GM23248 (cell line): ENCODE measurements around the gene CES4A. TPM values are rescaled to one million over a fixed set of nuclear protein-coding genes. Genes with fewer than 3 reads are reported as not detected.
"Not testable (repeated sequence)": the region's sequence is repeated elsewhere in the genome, so short reads cannot be mapped to it uniquely, and the experiment has no call there.

ENCODE experiments used
- DNase-seq: peaks from one replicate; pipeline ENCODE4 v3.0.0-alpha.2; 2015
- H2AFZ ChIP-seq: fragments of 200-600 bp; sonication (generic); 2 replicates; pipeline ENCODE4 v1.6.1; 2016; ENCODE audit warnings: antibody characterized with exemption
- H3F3A ChIP-seq: fragments of 200-600 bp; sonication (generic); 2 replicates; pipeline ENCODE4 v1.6.1; 2016; ENCODE audit warnings: mild to moderate bottlenecking, antibody characterized with exemption, mixed run types; ENCODE audit not compliant: insufficient read depth
- H3K27ac ChIP-seq: fragments of 200-600 bp; sonication (generic); 2 replicates; pipeline ENCODE4 v1.5.1; 2016; ENCODE audit warnings: mild to moderate bottlenecking
- H3K27me3 ChIP-seq: fragments of 200-600 bp; sonication (generic); replicated peaks from 2 replicates; pipeline ENCODE4 v1.6.1; 2016; ENCODE audit warnings: mild to moderate bottlenecking; ENCODE audit not compliant: insufficient read depth
- H3K36me3 ChIP-seq: fragments of 200-600 bp; sonication (generic); 2 replicates; pipeline ENCODE4 v1.6.1; 2016; ENCODE audit warnings: low read depth, mild to moderate bottlenecking
- H3K4me1 ChIP-seq: fragments of 200-600 bp; sonication (generic); 2 replicates; pipeline ENCODE4 v1.6.1; 2016; ENCODE audit warnings: mild to moderate bottlenecking; ENCODE audit not compliant: insufficient read depth
- H3K4me2 ChIP-seq: fragments of 200-600 bp; sonication (generic); one replicate; pipeline ENCODE4 v1.6.1; 2016; ENCODE audit warnings: mild to moderate bottlenecking; ENCODE audit not compliant: unreplicated experiment
- H3K4me3 ChIP-seq: fragments of 200-600 bp; sonication (generic); 2 replicates; pipeline ENCODE4 v1.5.1; 2016; ENCODE audit warnings: mild to moderate bottlenecking
- H3K79me2 ChIP-seq: fragments of 200-600 bp; sonication (generic); 2 replicates; pipeline ENCODE4 v1.6.1; 2016; ENCODE audit warnings: mild to moderate bottlenecking; ENCODE audit not compliant: insufficient read depth
- H3K9ac ChIP-seq: fragments of 200-600 bp; sonication (generic); 2 replicates; pipeline ENCODE4 v1.6.1; 2016; ENCODE audit warnings: mild to moderate bottlenecking
- H3K9me2 ChIP-seq: fragments of 200-600 bp; sonication (generic); 2 replicates; pipeline ENCODE4 v1.6.1; 2016; ENCODE audit warnings: mixed run types, mild to moderate bottlenecking, moderate library complexity; ENCODE audit not compliant: insufficient read depth
- H3K9me3 ChIP-seq: fragments of 200-600 bp; sonication (generic); one replicate; pipeline ENCODE4 v1.6.1; 2017; ENCODE audit warnings: low read depth
- H4K20me1 ChIP-seq: fragments of 200-600 bp; sonication (generic); 2 replicates; pipeline ENCODE4 v1.6.0; 2016; ENCODE audit not compliant: insufficient read depth
- EZH2 ChIP-seq: fragments of 200-600 bp; sonication (generic); IDR thresholded peaks from 2 replicates; pipeline ENCODE4 v1.6.1; 2018; ENCODE audit warnings: antibody characterized with exemption, mild to moderate bottlenecking; ENCODE audit not compliant: insufficient read depth, poor library complexity, severe bottlenecking
- EZH2phosphoT487 ChIP-seq: fragments of 200-600 bp; sonication (generic); IDR thresholded peaks from 2 replicates; pipeline ENCODE4 v1.6.1; 2018; ENCODE audit warnings: antibody characterized with exemption, moderate library complexity, mild to moderate bottlenecking, low read depth; ENCODE audit not compliant: insufficient read depth
- WGBS, 2 experiments: methylation state at CpG; one replicate each; pipeline ENCODE4 v1.1.6; 2015 to 2017; ENCODE audit warnings: low lambda C conversion rate in 2 of 2, low coverage in 1 of 2; ENCODE audit errors: missing lambda C conversion rate in 2 of 2; 5-methylcytosine and 5-hydroxymethylcytosine counted together
- in situ Hi-C: fragments of 300-500 bp; cut with MboI; formaldehyde crosslinking; loops from 2 replicates; pipeline ENCODE4 v1.15.0; 2020
- polyA plus RNA-seq: library from polyadenylated mRNA; unstranded; fragments of >200 nt; fragmentation: Nextera tagmentation; extraction: Ambion mirVana; gene quantifications from 2 replicates; pipeline ENCODE4 v1.2.1, GENCODE V29; 2016
- total RNA-seq: library from RNA; depleted of rRNA; stranded (reverse); fragments of >200 nt; shearing (Covaris generic); gene quantifications from 2 replicates; pipeline ENCODE4 v1.2.3, GENCODE V29; 2014

CES4A gene
- total and polyA plus RNA-seq, 2 experiments from 2014 or later = 4.5 to 5.0 TPM

DNA sequence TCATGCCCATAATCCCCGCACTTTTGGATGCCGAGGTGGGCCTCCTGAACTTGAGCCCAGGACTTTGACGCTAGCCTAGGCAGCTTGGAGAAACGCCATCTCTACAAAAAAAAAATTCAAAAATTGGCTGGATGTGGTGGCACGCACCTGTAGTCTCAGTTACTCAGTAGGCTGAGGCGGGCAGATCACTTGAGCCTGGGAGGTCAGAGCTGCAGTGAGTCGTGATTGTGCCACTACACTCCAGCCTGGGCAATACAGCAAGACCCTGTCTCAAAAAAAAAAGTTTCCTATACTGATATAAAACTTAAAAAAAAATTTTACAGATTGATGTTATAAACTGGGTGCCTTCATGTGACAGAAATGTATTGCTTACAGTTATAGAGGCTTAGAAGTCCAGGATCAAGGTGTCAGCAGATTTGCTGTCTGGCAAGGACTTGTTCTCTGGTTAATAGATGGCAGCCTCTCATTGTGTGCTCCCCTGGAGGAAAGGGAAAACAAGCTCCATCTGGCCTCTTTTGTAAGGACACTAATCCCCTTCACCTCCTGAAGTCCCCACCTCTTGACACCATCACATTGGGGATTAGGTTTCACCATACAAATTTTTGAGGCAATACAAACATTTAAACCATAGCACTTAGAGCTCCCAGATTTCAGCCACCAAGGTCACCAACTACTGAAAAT is 35.8 kb upstream of the CES4A start:
- TF ChIP-seq EZH2phosphoT487 = no peak
- TF ChIP-seq EZH2 = no peak
- H3K4me2 ChIP-seq = no peak overlapping the region
- no peaks in the 10 kb centered on the region; the same call in none of the 2 replicates for H3K27me3 ChIP-seq
- H3K9me2 ChIP-seq = no peaks in the 10 kb centered on the region
- 74 to 77% methylated on average over 7 of the region's 7 CpGs for WGBS, 2 experiments
- H3K4me1 ChIP-seq = peaks cover 1% of the 10 kb centered on the region; the same call in 1 of the 2 replicates
- DNase-seq = no peak
- H2AFZ ChIP-seq = no peak overlapping the region
- no peak overlapping the region for H3K4me3 ChIP-seq
- H3K79me2 ChIP-seq = no peaks in the 10 kb centered on the region
- no peaks in the 10 kb centered on the region for H3K9me3 ChIP-seq
- no peak overlapping the region for H3K9ac ChIP-seq
- in situ Hi-C loops = loop anchor here (25.0 kb wide), 1 partner anchor 210 kb away; the partner anchor contains the start of genes B3GNT9, FBXL8, HSF4 and NOL3
- H3F3A ChIP-seq = no peaks in the 10 kb centered on the region
- no peaks in the 10 kb centered on the region for H3K36me3 ChIP-seq
- H4K20me1 ChIP-seq = no peaks in the 10 kb centered on the region
- no peak overlapping the region for H3K27ac ChIP-seq

DNA sequence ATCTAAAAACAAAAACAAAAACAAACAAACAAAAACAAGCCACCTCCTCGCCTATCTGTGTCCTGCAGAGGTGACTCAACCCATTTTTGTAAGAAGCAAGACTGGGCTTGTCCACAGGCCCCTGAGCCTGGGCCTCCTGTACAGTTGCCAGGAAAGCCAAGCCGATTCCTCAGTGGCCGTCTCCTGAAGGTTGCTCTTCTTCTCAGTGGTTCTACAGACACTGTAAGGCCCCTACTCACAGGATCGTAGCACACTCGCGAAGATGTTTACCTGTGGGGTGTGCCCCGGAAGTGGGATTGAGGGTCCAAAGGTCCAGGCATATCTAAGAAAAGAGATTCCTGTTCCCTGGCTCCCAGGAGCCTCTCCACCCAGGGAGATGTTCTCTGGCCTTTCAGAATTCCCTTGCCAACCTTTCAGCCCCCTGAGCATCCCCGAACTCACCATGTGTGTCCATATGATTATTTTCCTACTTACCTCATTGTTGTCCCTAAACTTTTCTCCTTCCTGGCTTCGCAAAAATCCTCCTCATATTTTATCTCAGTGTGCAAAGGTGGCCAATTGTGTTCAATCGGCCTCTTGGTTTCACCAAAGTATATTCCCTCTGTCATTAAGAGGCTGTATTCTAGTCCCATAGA is 34.8 kb upstream of the CES4A start:
- Histone ChIP-seq H3K27me3 (no peaks in the 10 kb centered on the region; the same call in none of the 2 replicates), H3K36me3 (no peaks in the 10 kb centered on the region), H3K27ac (no peak overlapping the region), H3K4me3 (no peak overlapping the region), H3K79me2 (no peaks in the 10 kb centered on the region), H3F3A (no peaks in the 10 kb centered on the region), H3K4me1 (no peaks in the 10 kb centered on the region), H3K9me3 (no peaks in the 10 kb centered on the region), H3K9me2 (no peaks in the 10 kb centered on the region), H3K9ac (no peak overlapping the region), H2AFZ (no peak overlapping the region; the same call in 1 of the 2 replicates), H3K4me2 (no peak overlapping the region), H4K20me1 (no peaks in the 10 kb centered on the region)
- no peak for DNase-seq
- in situ Hi-C loops = loop anchor here (25.0 kb wide), 1 partner anchor 209 kb away; the partner anchor contains the start of genes B3GNT9, FBXL8, HSF4 and NOL3
- 68 to 77% methylated on average over 10 of the region's 10 CpGs for WGBS, 2 experiments
- TF ChIP-seq EZH2 (no peak), EZH2phosphoT487 (no peak)

GRCh38 chr16:66954097-66954659 is 34.2 kb upstream of the CES4A start:
- Histone ChIP-seq H3K4me2 (no peak overlapping the region), H3F3A (no peaks in the 10 kb centered on the region), H3K27me3 (no peaks in the 10 kb centered on the region; the same call in 1 of the 2 replicates), H4K20me1 (no peaks in the 10 kb centered on the region), H3K9ac (no peak overlapping the region), H3K4me1 (no peaks in the 10 kb centered on the region), H2AFZ (no peak overlapping the region; the same call in 1 of the 2 replicates), H3K36me3 (no peaks in the 10 kb centered on the region), H3K9me3 (no peaks in the 10 kb centered on the region), H3K4me3 (no peak overlapping the region), H3K79me2 (no peaks in the 10 kb centered on the region), H3K27ac (no peak overlapping the region), H3K9me2 (no peaks in the 10 kb centered on the region)
- DNase-seq = peak; percentile 82
- 5 to 6% methylated on average over 8 of the region's 8 CpGs for WGBS, 2 experiments
- in situ Hi-C loops = loop anchor here (25.0 kb wide), 1 partner anchor 208 kb away; the partner anchor contains the start of genes B3GNT9, FBXL8, HSF4 and NOL3
- TF ChIP-seq EZH2phosphoT487 = no peak
- TF ChIP-seq EZH2 = no peak

DNA sequence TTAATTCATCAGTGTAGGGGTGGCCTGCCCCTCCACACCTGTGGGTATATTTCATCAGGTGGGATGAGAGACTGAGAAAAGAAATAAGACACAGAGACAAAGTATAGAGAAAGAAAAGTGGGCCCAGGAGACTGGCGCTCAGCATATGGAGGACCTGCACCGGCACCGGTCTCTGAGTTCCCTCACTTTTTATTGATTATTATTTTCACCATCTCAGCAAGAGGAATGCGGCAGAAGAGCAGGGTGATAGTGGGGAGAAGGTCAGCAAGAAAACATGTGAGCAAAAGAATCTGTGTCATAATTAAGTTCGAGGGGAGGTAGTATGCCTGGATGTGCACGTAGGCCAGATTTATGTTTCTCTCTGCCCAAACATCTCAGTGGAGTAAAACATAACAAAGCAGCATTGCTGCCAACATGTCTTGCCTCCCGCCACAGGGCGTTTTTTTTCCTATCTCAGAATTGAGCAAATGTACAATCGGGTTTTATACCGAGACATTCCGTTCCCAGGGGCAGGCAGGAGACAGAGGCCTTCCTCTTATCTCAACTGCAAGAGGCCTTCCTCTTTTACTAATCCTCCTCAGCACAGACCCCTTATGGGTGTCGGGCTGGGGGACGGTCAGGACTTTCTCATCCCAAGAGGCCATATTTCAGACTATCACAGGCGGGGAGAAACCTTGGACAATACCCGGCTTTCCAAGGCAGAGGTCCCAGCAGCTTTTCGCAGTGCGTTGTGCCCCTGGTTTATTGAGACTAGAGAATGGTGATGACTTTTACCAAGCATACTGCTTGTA is 32.8 kb upstream of the CES4A start:
- not testable (repeated sequence) for H3F3A ChIP-seq
- in situ Hi-C loops = loop anchor here (25.0 kb wide), 1 partner anchor 207 kb away; the partner anchor contains the start of genes B3GNT9, FBXL8, HSF4 and NOL3

DNA sequence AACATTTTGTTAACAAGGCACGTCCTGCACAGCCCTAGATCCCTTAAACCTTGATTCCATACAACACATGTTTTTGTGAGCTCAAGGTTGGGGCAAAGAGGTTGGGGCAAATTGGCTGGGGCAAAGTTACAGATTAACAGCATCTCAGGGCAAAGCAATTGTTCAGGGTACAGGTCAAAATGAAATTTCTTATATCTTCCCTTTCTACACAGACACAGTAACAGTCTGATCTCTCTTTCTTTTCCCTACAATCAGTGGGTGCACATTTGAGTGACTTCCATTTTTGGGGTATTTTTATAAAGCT is 32.3 kb upstream of the CES4A start:
- not testable (repeated sequence) for H3K27me3 ChIP-seq, H3K79me2 ChIP-seq, DNase-seq, H3K9me2 ChIP-seq, H4K20me1 ChIP-seq, H3K4me3 ChIP-seq, H3K9ac ChIP-seq, H3K4me2 ChIP-seq, H3K27ac ChIP-seq, H3K4me1 ChIP-seq, H3K36me3 ChIP-seq, H3F3A ChIP-seq, H2AFZ ChIP-seq, H3K9me3 ChIP-seq
- 73 to 100% methylated on average over 1 of the region's 1 CpG for WGBS, 2 experiments
- in situ Hi-C loops = loop anchor here (25.0 kb wide), 1 partner anchor 206 kb away; the partner anchor contains the start of genes B3GNT9, FBXL8, HSF4 and NOL3

More for the DNA sequence above, 32.8 kb upstream of the CES4A start:
- H3K9ac ChIP-seq, H2AFZ ChIP-seq, H3K4me1 ChIP-seq, H3K27me3 ChIP-seq, H3K9me3 ChIP-seq, H3K4me2 ChIP-seq, H3K27ac ChIP-seq, H3K79me2 ChIP-seq, H4K20me1 ChIP-seq, H3K4me3 ChIP-seq, H3K9me2 ChIP-seq, H3K36me3 ChIP-seq, DNase-seq: not testable (repeated sequence)
- WGBS, 2 experiments = 81 to 86% methylated on average over 17 of the region's 17 CpGs
